ENCODE results near the gene IRF6.

The IRF6 gene

GRCh38 chr1:209816923-209817322 lies 11.0 kb upstream of the IRF6 start (continued):
- TF ChIP-seq RARB (CRISPR knock-in tag; IDR thresholded peaks at IDR 0.05) (no peak), TCF4 (CRISPR knock-in tag; IDR thresholded peaks at IDR 0.05; ENCODE audit: borderline replicate concordance) (no peak), ZNF8 (CRISPR knock-in tag; IDR thresholded peaks at IDR 0.05) (no peak), OSR1 (CRISPR knock-in tag; IDR thresholded peaks at IDR 0.05) (no peak), SNAI2 (CRISPR knock-in tag; IDR thresholded peaks at IDR 0.05) (no peak), POU6F1 (CRISPR knock-in tag; IDR thresholded peaks at IDR 0.05; ENCODE audit: borderline replicate concordance, low read depth) (no peak), ISL1 (CRISPR knock-in tag; IDR thresholded peaks at IDR 0.05) (no peak), CSDC2 (CRISPR knock-in tag; IDR thresholded peaks at IDR 0.05) (no peak)

DNA sequence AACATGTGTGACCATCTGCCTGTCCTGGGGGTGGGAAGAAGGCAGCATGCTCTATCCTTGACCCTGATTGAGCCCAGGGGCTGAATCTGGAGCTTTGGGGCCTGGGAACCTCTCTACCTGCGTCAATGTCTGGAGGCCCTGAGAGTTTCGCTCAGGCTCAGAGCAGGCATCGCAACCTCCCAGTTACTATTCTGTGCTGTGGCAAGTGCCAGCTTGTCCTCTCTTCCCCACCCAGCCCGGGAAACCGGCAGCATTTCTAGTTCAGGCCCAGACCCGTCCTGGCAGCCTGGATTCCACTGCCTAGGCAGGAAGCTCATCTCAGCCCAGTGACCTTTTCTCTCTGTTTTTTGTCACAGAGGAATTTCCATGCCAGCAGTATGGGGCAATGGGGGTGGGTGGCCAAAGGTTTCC lies 10.0 kb upstream of the IRF6 start:
- ATAC-seq = peak; percentile 36; the same call in 2 of the 3 replicates

DNA sequence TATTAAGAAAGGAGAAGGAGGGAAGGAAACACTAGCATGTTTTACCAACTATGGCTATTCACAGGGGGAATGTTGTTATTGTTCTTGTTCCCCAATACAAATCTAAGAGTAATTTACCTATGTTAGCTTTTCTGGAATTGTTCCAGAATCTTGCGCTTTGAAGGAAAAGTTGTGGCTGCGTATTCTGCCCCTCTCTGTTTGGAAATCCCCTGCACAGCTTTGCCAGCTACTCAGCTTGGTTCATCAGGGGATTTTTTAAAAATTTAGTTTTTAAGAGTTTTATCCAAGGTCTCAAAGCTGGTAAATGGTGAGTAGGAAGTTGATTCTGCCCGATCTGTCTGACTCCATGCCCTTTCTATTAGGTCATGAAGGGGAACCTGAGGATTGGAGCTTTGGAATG lies 9.5 kb upstream of the IRF6 start:
- ATAC-seq = no peak; the same call in 2 of the 3 replicates
- TF ChIP-seq ESRRG (CRISPR knock-in tag; IDR thresholded peaks at IDR 0.05) (no peak), TCF4 (CRISPR knock-in tag; IDR thresholded peaks at IDR 0.05; ENCODE audit: borderline replicate concordance) (no peak), ISL1 (CRISPR knock-in tag; IDR thresholded peaks at IDR 0.05) (no peak), TOX (CRISPR knock-in tag; IDR thresholded peaks at IDR 0.05; ENCODE audit: borderline replicate concordance) (no peak), BACH2 (CRISPR knock-in tag; IDR thresholded peaks at IDR 0.05; ENCODE audit: borderline replicate concordance) (no peak), OSR1 (CRISPR knock-in tag; IDR thresholded peaks at IDR 0.05) (no peak), ZNF8 (CRISPR knock-in tag; IDR thresholded peaks at IDR 0.05) (no peak)

More for the DNA sequence above, 10.0 kb upstream of the IRF6 start:
- TF ChIP-seq ZNF70 (CRISPR knock-in tag; IDR thresholded peaks at IDR 0.05) = no peak
- TF ChIP-seq ISL1 (CRISPR knock-in tag; IDR thresholded peaks at IDR 0.05) = no peak
- TF ChIP-seq ESRRG (CRISPR knock-in tag; IDR thresholded peaks at IDR 0.05) = no peak
- no peak for TF ChIP-seq TOX (CRISPR knock-in tag; IDR thresholded peaks at IDR 0.05; ENCODE audit: borderline replicate concordance)
- TF ChIP-seq TSHZ2 (CRISPR knock-in tag; IDR thresholded peaks at IDR 0.05) = no peak
- TF ChIP-seq POU6F1 (CRISPR knock-in tag; IDR thresholded peaks at IDR 0.05; ENCODE audit: borderline replicate concordance, low read depth) = no peak

DNA sequence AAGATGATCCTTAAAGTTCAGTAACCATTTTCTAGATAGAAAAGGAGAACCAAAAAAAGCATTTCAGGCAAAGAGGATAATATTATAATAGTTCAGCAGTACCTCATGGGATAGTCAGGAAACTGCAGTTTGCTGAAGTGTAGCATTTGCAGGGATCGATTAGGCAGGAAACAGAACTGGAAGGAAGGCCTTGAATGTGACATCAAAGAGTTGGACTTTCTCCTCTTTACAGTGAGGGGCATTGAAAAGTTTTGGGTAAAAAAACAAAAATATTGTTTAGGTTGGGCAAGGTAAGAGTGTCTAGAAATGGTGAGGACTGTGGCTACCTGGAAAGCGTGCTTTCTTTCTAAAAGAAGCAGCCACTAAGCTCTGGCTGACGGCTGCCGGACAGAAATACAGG lies 8.0 kb upstream of the IRF6 start:
- ATAC-seq = no peak
- no peak for TF ChIP-seq TCF4 (CRISPR knock-in tag; IDR thresholded peaks at IDR 0.05; ENCODE audit: borderline replicate concordance)
- TF ChIP-seq ESRRG (CRISPR knock-in tag; IDR thresholded peaks at IDR 0.05) = no peak
- no peak for TF ChIP-seq OSR1 (CRISPR knock-in tag; IDR thresholded peaks at IDR 0.05)
- no peak for TF ChIP-seq ARNTL (CRISPR knock-in tag; IDR thresholded peaks at IDR 0.05; ENCODE audit: borderline replicate concordance, low read depth)
- TF ChIP-seq ZFP3 (CRISPR knock-in tag; IDR thresholded peaks at IDR 0.05) = no peak
- no peak for TF ChIP-seq ZC3H10 (CRISPR knock-in tag; IDR thresholded peaks at IDR 0.05)
- TF ChIP-seq ZNF565 (CRISPR knock-in tag; conservative IDR thresholded peaks at IDR 0.05; ENCODE audit: low read depth) = no peak
- TF ChIP-seq ZFP30 (CRISPR knock-in tag; IDR thresholded peaks at IDR 0.05) = no peak
- TF ChIP-seq RARB (CRISPR knock-in tag; IDR thresholded peaks at IDR 0.05) = no peak
- no peak for TF ChIP-seq SNAI2 (CRISPR knock-in tag; IDR thresholded peaks at IDR 0.05)
- no peak for TF ChIP-seq ISL1 (CRISPR knock-in tag; IDR thresholded peaks at IDR 0.05)
- TF ChIP-seq ZNF70 (CRISPR knock-in tag; IDR thresholded peaks at IDR 0.05) = no peak
- no peak for TF ChIP-seq POU6F1 (CRISPR knock-in tag; IDR thresholded peaks at IDR 0.05; ENCODE audit: borderline replicate concordance, low read depth)
- TF ChIP-seq TOX (CRISPR knock-in tag; IDR thresholded peaks at IDR 0.05; ENCODE audit: borderline replicate concordance) = no peak
- no peak for TF ChIP-seq ZNF8 (CRISPR knock-in tag; IDR thresholded peaks at IDR 0.05)

All from SK-N-SH treated with all-trans-retinoic acid at 6 μM for 48 hours (cell line).